ENCODE measurements around the gene EMC7.

- TF ChIP-seq CTCF (IDR thresholded peaks at IDR 0.05) (no peak), POLR2A (IDR thresholded peaks at IDR 0.05) (no peak)
Observed at GRCh38 chr15:34099914-34100313, 1.7 kb downstream of the EMC7 start.

All from lower leg skin (tissue), 3 donors.